ENCODE measurements around the gene SRRD. TPM values are rescaled to one million over a fixed set of nuclear protein-coding genes. Genes with fewer than 3 reads are reported as not detected.

SRRD gene
- total RNA-seq, 1 experiment from 2014 or later = 21.9 TPM

GRCh38 chr22:26471522-26471921, 12.2 kb upstream of the SRRD start:
- ATAC-seq (peak; percentile 90), DNase-seq (ENCODE audit: low read depth, low spot score) (peak; percentile 66)
- in situ Hi-C loops (cut with HindIII; ENCODE audit: low pct_unique_long_range_greater_than_20kb, low sequenced_read_pairs) = no loop called here
- no peak overlapping the region for H3K27ac ChIP-seq (ENCODE audit: low read length)
- ChIA-PET POLR2A (no interaction called here), CTCF (no interaction called here)
- peaks cover 10% of the 10 kb centered on the region; the same call in 1 of the 2 replicates for H3K36me3 ChIP-seq (ENCODE audit: control insufficient read depth, insufficient read depth, low read length)
- TF ChIP-seq SIN3A (IDR thresholded peaks at IDR 0.05; ENCODE audit: borderline replicate concordance, insufficient read depth, low read depth, low read length) = no peak
- no peak for TF ChIP-seq POLR2AphosphoS5 (IDR thresholded peaks at IDR 0.05; ENCODE audit: low read depth, low read length)
- TF ChIP-seq TCF7L2 (IDR thresholded peaks at IDR 0.05; ENCODE audit: low read depth, low read length) = no peak
- no peak for TF ChIP-seq CTCF (IDR thresholded peaks at IDR 0.05)
- TF ChIP-seq REST (IDR thresholded peaks at IDR 0.05; ENCODE audit: insufficient read depth in 1 of 2, low read depth in 2 of 2, low read length in 1 of 2) = no peak
- intact Hi-C loops (cut with micrococcal nuclease; ENCODE audit: unreplicated experiment) = no loop called here
- H3K9me3 ChIP-seq (ENCODE audit: control insufficient read depth, insufficient read depth, low read depth, low read length) = no peaks in the 10 kb centered on the region
- no peaks in the 10 kb centered on the region for H3K27me3 ChIP-seq (ENCODE audit: control insufficient read depth, insufficient read depth, low read length)
- no peaks in the 10 kb centered on the region for H3K4me1 ChIP-seq (ENCODE audit: control insufficient read depth, insufficient read depth, low read length)
- no TSS peak for BruUV-seq (replicated peaks)
- H3K4me3 ChIP-seq (ENCODE audit: low read depth in 2 of 2, low read length in 2 of 2) = no peak overlapping the region

- Histone ChIP-seq H3K9me3 (ENCODE audit: control insufficient read depth, insufficient read depth, low read depth, low read length) (no peaks in the 10 kb centered on the region), H3K36me3 (ENCODE audit: control insufficient read depth, insufficient read depth, low read length) (peaks cover 8% of the 10 kb centered on the region; the same call in 1 of the 2 replicates), H3K27ac (ENCODE audit: low read length) (no peak overlapping the region), H3K4me1 (ENCODE audit: control insufficient read depth, insufficient read depth, low read length) (peaks cover 2% of the 10 kb centered on the region; the same call in 1 of the 2 replicates), H3K4me3 (ENCODE audit: low read depth in 2 of 2, low read length in 2 of 2) (no peak overlapping the region), H3K27me3 (ENCODE audit: control insufficient read depth, insufficient read depth, low read length) (no peaks in the 10 kb centered on the region)
- POLR2A ChIA-PET = no interaction called here
- no peak for ATAC-seq
- CTCF ChIA-PET = no interaction called here
- DNase-seq (ENCODE audit: low read depth, low spot score) = no peak
- in situ Hi-C loops (cut with HindIII; ENCODE audit: low pct_unique_long_range_greater_than_20kb, low sequenced_read_pairs) (no loop called here), intact Hi-C loops (cut with micrococcal nuclease; ENCODE audit: unreplicated experiment) (no loop called here)
- BruUV-seq (replicated peaks) = no TSS peak
- TF ChIP-seq TCF7L2 (IDR thresholded peaks at IDR 0.05; ENCODE audit: low read depth, low read length) = no peak
- no peak for TF ChIP-seq SIN3A (IDR thresholded peaks at IDR 0.05; ENCODE audit: borderline replicate concordance, insufficient read depth, low read depth, low read length)
- TF ChIP-seq REST (IDR thresholded peaks at IDR 0.05; ENCODE audit: insufficient read depth in 1 of 2, low read depth in 2 of 2, low read length in 1 of 2) = no peak
- no peak for TF ChIP-seq CTCF (IDR thresholded peaks at IDR 0.05)
- TF ChIP-seq POLR2AphosphoS5 (IDR thresholded peaks at IDR 0.05; ENCODE audit: low read depth, low read length) = no peak
Measured at GRCh38 chr22:26474682-26475081, 9.0 kb upstream of the SRRD start.

Measured in Panc1 (cell line).